ENCODE results near the gene PRR9. TPM values are rescaled to one million over a fixed set of nuclear protein-coding genes. Genes with fewer than 3 reads are reported as not detected.

Gene PRR9
- total RNA-seq, 1 donor from 2014 or later, result not detected

GRCh38 chr1:153251087-153251486, 33.7 kb downstream of the PRR9 start:
- no peaks in the 10 kb centered on the region for H3K4me1 ChIP-seq
- H3K9me3 ChIP-seq, result no peaks in the 10 kb centered on the region
- H3K36me3 ChIP-seq, result no peaks in the 10 kb centered on the region
- TF ChIP-seq CTCF (IDR thresholded peaks at IDR 0.05), result no peak
- intact Hi-C loops (cut with DNase I), result no loop called here
- H3K4me3 ChIP-seq, result no peak overlapping the region
- no peak for DNase-seq (ENCODE audit: low spot score in 2 of 2)
- no peaks in the 10 kb centered on the region for H3K27me3 ChIP-seq
- no peak overlapping the region for H3K27ac ChIP-seq

- intact Hi-C loops (cut with DNase I), result no loop called here
- H3K27ac ChIP-seq, result no peak overlapping the region
- no peaks in the 10 kb centered on the region for H3K9me3 ChIP-seq
- no peaks in the 10 kb centered on the region for H3K4me1 ChIP-seq
- H3K4me3 ChIP-seq, result no peak overlapping the region
- TF ChIP-seq CTCF (IDR thresholded peaks at IDR 0.05), result no peak
- no peaks in the 10 kb centered on the region for H3K36me3 ChIP-seq
- H3K27me3 ChIP-seq, result no peaks in the 10 kb centered on the region
- no peak for DNase-seq (ENCODE audit: low spot score in 2 of 2)
Measured at GRCh38 chr1:153251562-153251961, 34.2 kb downstream of the PRR9 start.

- no peaks in the 10 kb centered on the region for H3K4me1 ChIP-seq
- no peak overlapping the region for H3K4me3 ChIP-seq
- no peak for DNase-seq (ENCODE audit: low spot score in 2 of 2)
- no peak for TF ChIP-seq CTCF (IDR thresholded peaks at IDR 0.05)
- H3K36me3 ChIP-seq, result no peaks in the 10 kb centered on the region
- intact Hi-C loops (cut with DNase I), result no loop called here
- H3K9me3 ChIP-seq, result no peaks in the 10 kb centered on the region
- H3K27me3 ChIP-seq, result no peaks in the 10 kb centered on the region
- no peak overlapping the region for H3K27ac ChIP-seq
Measured at GRCh38 chr1:153251988-153252387, 34.6 kb downstream of the PRR9 start.

GRCh38 chr1:153253076-153253475, 35.7 kb downstream of the PRR9 start:
- H3K4me3 ChIP-seq, result no peak overlapping the region
- no peak for TF ChIP-seq CTCF (IDR thresholded peaks at IDR 0.05)
- no peak overlapping the region for H3K27ac ChIP-seq
- no peaks in the 10 kb centered on the region for H3K4me1 ChIP-seq
- no peaks in the 10 kb centered on the region for H3K27me3 ChIP-seq
- no peaks in the 10 kb centered on the region for H3K9me3 ChIP-seq
- no peaks in the 10 kb centered on the region for H3K36me3 ChIP-seq
- intact Hi-C loops (cut with DNase I), result no loop called here
- no peak for DNase-seq (ENCODE audit: low spot score in 2 of 2)

- Histone ChIP-seq H3K4me1 (no peaks in the 10 kb centered on the region), H3K27me3 (no peaks in the 10 kb centered on the region), H3K27ac (no peak overlapping the region), H3K36me3 (no peaks in the 10 kb centered on the region), H3K4me3 (no peak overlapping the region), H3K9me3 (no peaks in the 10 kb centered on the region)
- no peak for DNase-seq (ENCODE audit: low spot score in 2 of 2)
- TF ChIP-seq CTCF (IDR thresholded peaks at IDR 0.05), result no peak
- intact Hi-C loops (cut with DNase I), result no loop called here
Measured at GRCh38 chr1:153253693-153254092, 36.3 kb downstream of the PRR9 start.

GRCh38 chr1:153259387-153259786, 42.0 kb downstream of the PRR9 start, which contains the start of gene LORICRIN:
Gene LORICRIN, plus strand, starts transcription at chr1:153259687. Its CDS starts 1,263 bp downstream, at chr1:153260950.
- no peaks in the 10 kb centered on the region for H3K27me3 ChIP-seq
- TF ChIP-seq CTCF (IDR thresholded peaks at IDR 0.05), result no peak
- intact Hi-C loops (cut with DNase I), result no loop called here
- H3K36me3 ChIP-seq, result no peaks in the 10 kb centered on the region
- H3K9me3 ChIP-seq, result no peaks in the 10 kb centered on the region
- H3K4me3 ChIP-seq, result no peak within 1 kb of the TSS
- no peak within 1 kb of the TSS for H3K27ac ChIP-seq
- DNase-seq (ENCODE audit: low spot score in 2 of 2), result no peak
- H3K4me1 ChIP-seq, result peaks cover 7 to 13% of the 10 kb centered on the region in 2 donors
